HG02763 (cell line): ENCODE measurements around the gene CYTIP.

Source experiments
- ATAC-seq: cut with Tn5 transposase; IDR thresholded peaks from one replicate; pipeline ENCODE4 v1.9.1; 2021; ENCODE audit warnings: mild to moderate bottlenecking, moderate library complexity; ENCODE audit not compliant: unreplicated experiment

CYTIP gene

DNA sequence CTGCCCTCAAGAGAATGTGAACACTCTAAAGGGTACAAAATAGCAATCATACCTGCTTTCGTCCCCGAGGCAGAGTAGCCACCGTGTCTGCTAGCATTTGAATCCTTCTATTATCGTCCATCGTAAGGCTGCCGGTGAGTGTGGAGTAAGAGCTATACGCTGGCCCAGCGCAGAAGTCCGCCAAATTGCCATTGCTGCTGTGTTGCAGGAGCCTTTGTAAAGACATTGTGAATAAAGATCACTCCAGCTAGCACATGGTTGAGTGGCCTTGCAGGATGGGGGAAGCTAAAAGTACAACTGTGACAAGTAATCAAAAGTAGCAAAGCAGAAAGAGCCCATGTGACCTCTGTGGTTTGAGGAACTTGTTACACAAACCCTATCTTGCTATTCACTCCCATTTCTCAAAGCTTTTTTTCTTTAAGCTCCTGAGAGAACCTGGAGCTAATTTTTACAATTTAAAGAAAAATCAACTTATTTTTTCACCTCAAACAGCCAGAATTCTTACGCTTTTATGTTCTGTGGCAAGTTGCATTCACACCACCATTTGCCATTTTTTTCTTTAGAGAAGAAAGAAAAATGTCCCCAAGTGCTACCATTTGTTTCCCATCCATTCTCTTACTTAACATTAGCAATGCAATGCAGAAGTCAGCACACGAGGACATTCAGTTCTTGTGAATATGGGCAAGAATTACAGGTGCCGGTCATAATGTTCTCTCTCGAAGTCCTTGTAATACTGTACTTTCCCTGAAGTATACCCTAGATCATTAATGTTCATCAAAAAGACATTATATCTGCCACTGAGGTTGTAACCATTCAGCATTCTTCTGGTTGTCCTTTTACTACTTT, at the start of gene CYTIP:
CYTIP (minus strand) TSS at position 295 of the 846 bp plus-strand sequence; CDS start at position 226, 69 bp downstream.
- ATAC-seq: peak; percentile 40

DNA sequence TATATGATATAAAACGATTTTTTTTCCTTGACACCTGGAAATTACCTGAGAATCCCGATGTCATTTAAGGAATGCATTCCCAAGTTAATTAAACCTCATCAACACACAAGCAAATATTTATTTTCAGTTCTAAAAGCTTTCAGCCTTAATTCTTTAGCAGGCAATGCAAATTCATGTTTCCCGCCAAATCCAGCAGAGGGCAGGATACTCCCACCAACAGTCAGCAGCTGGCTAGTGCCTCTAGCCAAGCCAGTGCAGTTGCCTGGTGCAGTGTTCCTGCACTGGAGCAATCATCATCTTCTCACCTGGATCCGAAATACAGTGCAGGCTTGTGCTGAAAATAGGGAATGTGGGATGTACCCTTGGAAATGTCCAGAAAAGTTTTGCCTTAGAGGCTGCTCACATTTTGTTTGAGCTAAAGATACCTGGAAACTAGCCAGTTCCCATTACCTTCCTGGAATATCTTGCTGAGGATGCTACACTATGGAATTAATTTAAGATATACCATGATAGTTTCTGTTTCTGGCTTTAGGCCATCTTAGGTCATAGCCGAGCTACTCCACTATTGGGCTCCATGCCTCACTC, 48.4 kb upstream of the CYTIP start:
- peak; percentile 97 for ATAC-seq

- ATAC-seq: no peak
Observed at GRCh38 chr2:157489983-157490382, 46.1 kb upstream of the CYTIP start.

GRCh38 chr2:157488877-157489276, 45.0 kb upstream of the CYTIP start:
- no peak for ATAC-seq

DNA sequence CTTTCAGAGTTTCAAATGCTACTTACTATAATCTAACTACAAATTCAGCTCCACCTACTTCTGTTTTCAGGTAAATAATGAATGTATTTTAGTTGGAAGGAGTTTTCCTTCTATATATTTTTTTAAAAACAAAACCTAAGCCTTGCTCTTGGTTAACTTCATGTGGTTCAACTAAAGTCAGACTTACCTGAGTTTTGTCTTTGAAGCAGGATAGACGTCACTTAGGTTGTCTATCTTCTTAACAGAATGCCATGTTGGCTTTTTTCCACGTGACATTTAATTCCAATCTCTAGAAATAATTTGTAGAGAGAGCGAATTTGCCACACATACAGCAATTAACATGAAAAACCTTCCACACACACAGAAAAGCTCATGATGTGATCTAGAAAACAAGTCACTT, 43.9 kb upstream of the CYTIP start:
- no peak for ATAC-seq

DNA sequence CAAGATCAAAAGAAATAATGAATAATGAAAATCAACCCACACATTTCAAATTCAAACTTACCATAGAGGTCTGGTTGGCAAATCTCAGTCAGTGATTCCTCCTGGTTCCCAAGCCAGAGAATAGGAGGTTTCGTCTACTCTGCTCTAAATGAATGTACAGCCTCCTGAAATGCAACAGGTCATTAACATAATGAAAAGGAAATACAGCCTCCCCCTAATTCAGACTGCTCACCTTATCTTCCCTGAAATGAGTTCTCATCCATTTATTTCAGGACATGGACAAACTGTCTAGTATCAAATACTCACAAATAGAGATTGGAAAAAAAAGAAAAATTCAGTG, 43.4 kb upstream of the CYTIP start:
- ATAC-seq: no peak

DNA sequence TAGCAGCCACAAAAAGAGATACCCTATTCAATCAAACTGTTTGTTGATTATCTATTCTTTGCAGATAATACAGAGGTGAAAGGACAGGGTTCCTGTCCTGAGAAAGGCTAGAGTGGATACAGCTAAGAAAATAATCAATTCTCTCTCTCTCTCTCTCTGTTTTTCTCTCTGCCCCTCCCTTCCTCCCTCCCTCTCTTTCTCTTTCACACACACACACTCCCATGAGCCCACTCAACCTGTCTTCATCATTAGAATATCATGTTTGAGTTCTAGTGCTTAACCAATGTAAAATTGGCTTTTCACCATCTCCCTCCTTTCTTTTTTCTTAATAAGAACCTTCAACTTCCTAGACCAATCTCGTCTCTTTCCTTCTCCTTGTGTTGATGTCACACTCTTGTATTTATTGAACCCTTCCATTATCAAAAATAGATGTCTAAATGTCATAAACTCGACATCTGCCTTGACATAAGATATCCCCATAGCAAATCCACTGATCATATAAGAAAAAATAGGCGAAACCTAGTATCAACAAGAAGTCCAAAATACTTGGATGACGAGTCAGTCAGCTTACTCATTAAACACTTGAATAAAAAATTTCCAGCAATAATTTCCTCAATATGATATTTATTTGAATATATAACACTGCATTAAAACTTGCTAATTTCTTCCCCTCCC, 42.8 kb upstream of the CYTIP start:
- no peak for ATAC-seq

DNA sequence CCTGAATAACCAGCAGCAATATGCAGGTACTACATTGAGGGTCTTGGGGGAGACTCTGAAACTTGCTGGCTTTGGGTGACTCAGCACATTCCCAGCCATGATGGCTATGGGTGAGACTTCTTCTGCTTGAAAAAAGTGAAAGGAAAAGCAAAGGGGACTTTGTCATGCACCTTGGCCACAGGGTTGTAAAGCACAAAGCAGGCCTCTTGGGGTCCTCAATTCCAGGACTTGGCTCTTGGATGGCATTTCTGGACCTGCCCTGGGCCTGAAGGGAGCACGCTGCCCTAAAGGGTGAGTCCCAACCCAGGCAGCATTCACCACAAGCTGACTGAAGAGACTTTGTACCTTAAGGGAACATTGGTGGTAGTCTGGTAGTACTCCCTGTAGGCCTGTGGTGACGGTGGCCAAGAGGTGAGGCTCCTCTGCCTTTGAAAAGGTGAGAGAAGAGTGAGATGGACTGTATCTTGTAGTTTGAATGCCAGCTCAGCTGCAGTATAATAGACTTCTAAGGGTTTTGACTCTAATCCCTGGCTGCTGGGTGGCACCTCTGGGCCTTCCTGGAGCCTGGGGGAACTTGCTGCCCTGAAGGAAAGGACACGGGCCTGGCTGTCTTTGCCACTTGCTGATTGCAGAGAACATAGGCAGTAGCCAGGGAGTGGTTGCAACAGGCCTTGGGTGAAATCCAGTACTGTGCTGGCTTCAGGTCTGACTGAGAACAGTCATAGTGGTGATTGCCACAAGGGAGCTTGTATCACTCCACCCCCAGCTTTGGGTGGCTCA, 36.5 kb upstream of the CYTIP start:
- peak; percentile 77 for ATAC-seq

DNA sequence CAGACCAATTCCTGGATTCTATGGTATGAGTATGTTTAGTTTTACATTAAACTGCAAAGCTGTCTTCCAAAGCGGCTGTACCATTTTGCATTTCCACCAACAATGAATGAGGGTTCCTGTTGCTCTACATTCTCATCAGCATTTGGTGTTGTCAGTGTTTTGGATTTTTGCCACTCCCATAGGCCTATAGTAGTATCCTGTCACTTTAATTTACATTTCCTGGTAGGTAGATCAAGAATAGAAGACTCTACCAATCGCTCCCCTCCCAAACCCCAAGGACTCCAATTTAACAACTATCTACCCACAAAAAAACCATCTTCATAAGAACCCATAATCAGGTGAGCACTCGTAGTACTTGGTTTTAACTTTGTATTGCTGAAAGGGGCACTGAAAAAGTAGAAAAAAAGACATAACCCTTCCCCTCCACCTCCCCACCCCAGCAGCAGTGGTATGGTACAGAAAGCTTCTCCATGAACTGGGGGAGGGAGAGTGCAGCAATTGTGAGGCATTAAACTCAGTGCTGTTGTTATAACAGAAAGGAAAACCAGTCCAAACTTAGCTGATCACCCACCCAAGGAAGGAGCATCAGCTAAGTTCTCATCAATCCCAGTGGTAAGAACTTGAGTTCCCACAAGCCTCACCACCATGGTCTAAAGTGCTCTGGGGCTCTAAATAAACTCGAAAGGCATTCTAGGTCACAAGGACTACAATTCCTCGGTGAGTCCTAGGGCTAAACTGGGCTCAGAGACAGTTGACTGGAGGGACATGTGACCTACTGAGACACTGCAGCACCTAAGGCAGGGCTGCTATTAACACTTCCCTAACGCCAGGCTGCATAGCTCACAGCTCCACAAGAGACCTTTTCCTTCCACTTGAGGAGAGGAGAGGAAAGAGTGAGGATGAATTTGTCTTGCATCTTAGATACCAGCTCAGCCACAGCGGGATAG, 35.5 kb upstream of the CYTIP start:
- ATAC-seq: no peak

DNA sequence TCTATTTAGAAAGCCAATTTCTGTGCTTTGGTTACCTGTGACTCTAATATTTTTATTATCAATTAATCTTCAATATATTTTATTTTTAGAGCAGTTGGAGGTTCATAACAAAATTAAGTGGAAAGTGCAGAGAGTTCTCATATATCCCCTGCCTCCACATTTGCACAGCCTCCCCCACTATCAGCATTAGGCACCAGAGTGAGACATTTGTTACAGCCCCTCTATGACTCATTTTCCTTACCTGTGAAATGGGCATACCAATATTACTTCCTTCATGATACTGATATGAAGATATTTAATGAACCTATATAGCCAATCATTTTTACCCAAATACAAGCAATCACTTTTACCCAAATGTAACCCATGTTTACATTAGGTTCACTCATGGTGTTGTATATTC, 34.0 kb upstream of the CYTIP start:
- ATAC-seq: no peak

DNA sequence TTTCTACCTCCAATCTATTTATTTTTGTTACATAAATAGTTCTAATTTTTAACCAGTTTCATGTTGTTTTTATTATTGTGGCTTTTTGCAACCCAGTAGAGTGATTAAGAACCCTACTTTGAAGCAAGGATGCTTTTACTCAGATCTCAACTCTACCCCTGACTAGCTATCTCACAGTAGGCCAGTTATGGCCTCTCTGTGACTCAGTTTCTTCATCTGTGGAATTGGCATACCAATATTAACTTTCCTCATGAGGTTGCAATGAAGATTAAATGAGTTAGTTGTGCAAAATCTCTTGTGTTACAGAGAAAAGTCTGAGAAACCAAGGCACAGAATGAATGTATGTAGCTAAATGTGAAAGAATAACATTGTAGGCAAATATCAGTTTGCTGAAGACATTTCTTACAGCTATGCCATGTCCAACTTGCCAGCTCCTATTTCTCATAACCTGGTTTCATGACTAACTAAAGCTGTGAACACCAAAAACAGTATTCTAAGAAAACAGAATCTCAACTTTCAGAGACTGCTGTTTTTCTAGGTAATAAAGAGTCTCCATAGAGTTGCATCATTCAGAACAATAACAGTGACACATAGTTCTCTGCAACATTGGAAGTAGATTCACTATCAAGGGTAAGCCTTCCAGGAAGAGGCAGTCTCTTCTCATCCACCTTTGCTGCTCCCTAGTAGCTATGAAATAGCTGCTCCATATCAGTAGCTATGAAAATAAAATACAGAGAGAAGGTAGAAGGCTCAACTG, 33.2 kb upstream of the CYTIP start:
- no peak for ATAC-seq

- ATAC-seq: no peak
Observed at GRCh38 chr2:157475722-157476390, 32.0 kb upstream of the CYTIP start.

GRCh38 chr2:157473581-157473980, 29.7 kb upstream of the CYTIP start:
- ATAC-seq: no peak

GRCh38 chr2:157471078-157471477, 27.2 kb upstream of the CYTIP start:
- ATAC-seq: no peak

- peak; percentile 54 for ATAC-seq
Observed at GRCh38 chr2:157470321-157470720, 26.4 kb upstream of the CYTIP start.

DNA sequence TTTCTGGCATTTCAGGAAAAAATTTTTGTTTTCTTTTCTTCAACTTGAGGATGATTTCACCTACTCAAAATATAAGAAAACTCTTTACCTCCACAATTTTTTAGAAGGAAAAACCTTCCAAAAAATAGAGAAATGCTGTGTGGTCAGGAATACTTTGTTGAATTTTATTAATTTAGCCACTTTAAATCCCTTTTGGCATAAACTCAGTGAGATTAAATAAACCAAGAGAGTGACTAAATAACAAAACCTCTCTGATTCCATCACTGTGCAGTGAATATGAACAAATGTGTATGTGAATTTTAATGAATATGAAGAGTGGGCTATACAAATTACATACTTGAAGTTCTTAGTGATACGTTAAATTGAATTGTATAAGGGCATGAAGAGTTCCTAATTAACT, 25.8 kb upstream of the CYTIP start:
- ATAC-seq: no peak

DNA sequence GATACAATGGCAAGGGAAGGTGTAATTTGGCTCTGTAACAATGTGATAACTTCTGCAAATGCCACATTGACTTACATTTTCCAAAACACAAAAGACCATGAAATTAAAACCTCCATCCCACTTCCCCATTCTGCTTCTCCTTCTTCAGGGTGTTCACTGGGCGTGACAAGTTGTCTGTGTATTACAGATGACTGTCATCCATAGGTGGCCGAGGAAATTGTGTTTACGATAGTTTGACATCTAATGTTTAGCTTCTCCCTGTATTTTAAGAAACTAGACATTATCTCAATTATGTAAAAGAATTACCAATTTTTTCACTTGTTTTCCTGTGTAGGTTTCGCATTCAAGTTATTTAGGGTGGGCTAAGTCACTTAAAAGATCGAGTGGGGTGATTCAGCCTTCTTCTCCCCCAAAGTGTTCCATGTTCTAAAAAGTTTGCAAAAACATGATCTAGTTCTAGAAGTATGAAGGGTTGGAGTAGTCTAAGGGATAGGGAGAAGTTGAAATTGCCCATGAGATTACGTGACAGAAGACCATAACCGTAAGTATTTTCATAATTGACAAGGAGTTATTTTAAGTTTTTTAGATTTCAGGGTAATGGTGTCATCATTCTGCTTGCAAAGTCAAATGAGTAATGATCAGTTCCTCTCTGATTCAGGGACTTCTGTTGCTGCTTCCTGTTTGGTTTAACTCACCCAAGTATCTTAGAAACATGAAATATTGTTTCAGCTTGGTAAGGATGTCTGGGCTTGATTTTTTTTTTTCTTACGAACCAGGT, 25.2 kb upstream of the CYTIP start:
- ATAC-seq: peak; percentile 79

GRCh38 chr2:157466764-157467163, 22.9 kb upstream of the CYTIP start:
- no peak for ATAC-seq
